Non-pigmented ciliary epithelial cell (primary cell): ENCODE measurements around the gene S1PR2.
"Not testable (repeated sequence)": the region's sequence is repeated elsewhere in the genome, so short reads cannot be mapped to it uniquely, and the experiment has no call there.

ENCODE experiments used
- DNase-seq: peaks from one replicate; pipeline ENCODE4 v3.0.0-alpha.2; 2010; ENCODE audit warnings: low read depth

The S1PR2 gene

DNA sequence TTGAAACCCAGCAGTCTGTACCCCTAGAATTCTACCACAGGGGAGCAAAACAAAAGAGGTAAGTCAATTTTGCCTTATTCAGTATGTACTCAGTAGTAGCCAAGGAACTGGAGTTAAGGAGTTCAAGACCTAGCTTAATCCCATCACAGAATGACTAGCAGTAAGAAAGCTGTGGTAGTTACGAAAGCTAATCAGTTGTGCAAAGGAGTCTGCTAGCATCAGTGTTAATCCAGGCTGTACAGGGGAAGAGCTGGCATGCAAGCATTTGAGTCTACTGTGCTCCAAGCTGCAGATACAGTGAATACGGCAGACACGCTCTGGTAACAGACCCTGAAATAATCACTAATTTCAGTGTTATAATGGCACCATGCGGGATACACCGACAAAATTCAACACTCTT lies 41.1 kb downstream of the S1PR2 start:
- no peak for DNase-seq

- DNase-seq: no peak
Observed at GRCh38 chr19:10189616-10190015, 41.5 kb downstream of the S1PR2 start.

GRCh38 chr19:10187315-10187714 lies 43.8 kb downstream of the S1PR2 start:
- DNase-seq: no peak

GRCh38 chr19:10184636-10185035 lies 46.5 kb downstream of the S1PR2 start:
- DNase-seq: no peak

- no peak for DNase-seq
Observed at GRCh38 chr19:10183926-10184325, 47.2 kb downstream of the S1PR2 start.

- no peak for DNase-seq
Observed at GRCh38 chr19:10182847-10183246, 48.3 kb downstream of the S1PR2 start.

- DNase-seq: no peak
Observed at GRCh38 chr19:10182076-10182475, 49.1 kb downstream of the S1PR2 start.

DNA sequence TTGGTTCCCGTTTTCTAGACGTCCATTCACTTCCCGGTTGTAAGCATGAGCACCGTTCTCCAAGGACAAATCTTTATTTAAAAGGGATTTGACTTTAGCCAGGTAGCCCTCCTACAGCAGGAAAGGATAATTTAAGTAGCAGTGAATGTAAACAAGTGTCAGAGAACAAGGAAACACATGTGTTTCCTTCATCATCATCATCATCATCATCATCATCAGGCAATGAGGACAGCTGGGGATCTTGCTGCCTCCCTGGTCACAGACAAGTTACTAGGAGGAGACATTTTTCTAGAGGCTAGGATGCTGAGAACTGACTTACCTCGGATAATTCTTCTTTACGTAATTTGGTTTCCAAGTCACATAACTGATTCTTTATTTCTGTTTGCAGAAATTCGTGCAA lies 50.7 kb downstream of the S1PR2 start:
- DNase-seq: no peak

- not testable (repeated sequence) for DNase-seq
Observed at GRCh38 chr19:10180024-10180423, 51.1 kb downstream of the S1PR2 start.

DNA sequence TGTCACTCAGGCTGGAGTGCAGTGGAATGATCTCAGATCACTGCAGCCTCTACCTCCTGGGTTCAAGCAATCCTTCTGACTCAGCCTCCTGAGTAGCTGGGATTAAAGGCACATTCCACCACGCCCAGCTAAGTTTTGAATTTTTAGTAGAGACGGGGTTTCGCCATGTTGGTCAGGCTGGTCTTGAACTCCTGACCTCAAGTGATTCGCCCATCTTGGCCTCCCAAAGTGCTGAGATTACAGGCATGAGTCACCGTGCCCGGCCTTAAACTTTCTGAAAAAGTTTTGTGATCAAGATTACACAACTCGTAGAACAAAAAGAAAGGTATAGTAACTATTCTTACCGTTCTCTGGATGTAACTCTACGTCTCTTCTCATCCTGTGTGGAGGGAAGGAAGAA lies 57.6 kb downstream of the S1PR2 start:
- DNase-seq: no peak
